Lower lobe of right lung (tissue), 2 donors: Measurements from ENCODE around the gene DUSP23. TPM values are rescaled to one million over a fixed set of nuclear protein-coding genes. Genes with fewer than 3 reads are reported as not detected.

Experiments
- ATAC-seq, 2 donors: fragments of 200-7000 bp; cut with Tn5 transposase; one replicate each; pipeline ENCODE4 v1.9.1; 2020 to 2022; ENCODE audit warnings: mild to moderate bottlenecking in 2 of 2, moderate library complexity in 2 of 2
- DNase-seq: peaks from one replicate; pipeline ENCODE4 v3.0.0-alpha.2; 2020
- H3K27ac ChIP-seq: fragments of 200-600 bp; one replicate; pipeline ENCODE4 v1.8.0; 2022
- H3K27me3 ChIP-seq: fragments of 200-600 bp; one replicate; pipeline ENCODE4 v1.8.0; 2022; ENCODE audit warnings: low read depth
- H3K36me3 ChIP-seq: fragments of 200-600 bp; one replicate; pipeline ENCODE4 v1.8.0; 2022; ENCODE audit warnings: mild to moderate bottlenecking
- H3K4me1 ChIP-seq: fragments of 200-600 bp; one replicate; pipeline ENCODE4 v1.8.0; 2022
- H3K4me3 ChIP-seq: fragments of 200-600 bp; one replicate; pipeline ENCODE4 v1.8.0; 2022; ENCODE audit warnings: mild to moderate bottlenecking
- H3K9me3 ChIP-seq: fragments of 200-600 bp; one replicate; pipeline ENCODE4 v1.8.0; 2022
- intact Hi-C: fragments of 100-400 bp; cut with DNase I; formaldehyde crosslinking; loops from one replicate; pipeline ENCODE4 v1.11.0; 2022
- total RNA-seq: library from RNA; stranded (reverse); fragmentation: NEBNext Ultra II Directional; extraction: Animal tissue kit (Norgen Biotek cat#: 25700); gene quantifications from one replicate; pipeline ENCODE4 v1.2.1, GENCODE V29; 2021
- TF ChIP-seq, protein P1 (sequence below): fragments of 200-600 bp; IDR thresholded peaks from one replicate; pipeline ENCODE4 v1.8.0; 2022; ENCODE audit warnings: antibody characterized with exemption, mild to moderate bottlenecking
- donor health status: DM: no; HTN: yes; CAD: no; lungs with severe emphysema.

The DUSP23 gene
- total RNA-seq, 1 donor from 2014 or later = 55.5 TPM

DNA sequence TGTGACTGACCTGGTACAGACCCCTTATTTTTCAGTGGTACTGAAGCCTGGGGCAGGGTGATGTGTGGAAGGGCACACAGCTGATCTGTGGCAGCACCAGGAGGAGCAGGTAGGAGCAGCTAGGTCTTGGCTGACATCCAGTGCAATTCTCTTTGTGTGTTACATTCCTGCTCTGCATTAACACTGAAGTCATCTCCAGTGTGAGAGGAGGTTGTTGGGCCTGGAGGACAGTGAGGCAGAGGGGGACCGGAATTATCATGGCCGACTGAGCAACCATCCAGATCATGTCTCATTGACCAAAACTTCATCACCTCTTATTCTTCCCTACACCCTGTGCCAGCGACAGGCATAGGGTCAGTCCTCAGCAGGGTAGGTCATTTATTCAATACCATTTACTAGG is 47.4 kb downstream of the DUSP23 start:
- TF ChIP-seq, protein P1, sequence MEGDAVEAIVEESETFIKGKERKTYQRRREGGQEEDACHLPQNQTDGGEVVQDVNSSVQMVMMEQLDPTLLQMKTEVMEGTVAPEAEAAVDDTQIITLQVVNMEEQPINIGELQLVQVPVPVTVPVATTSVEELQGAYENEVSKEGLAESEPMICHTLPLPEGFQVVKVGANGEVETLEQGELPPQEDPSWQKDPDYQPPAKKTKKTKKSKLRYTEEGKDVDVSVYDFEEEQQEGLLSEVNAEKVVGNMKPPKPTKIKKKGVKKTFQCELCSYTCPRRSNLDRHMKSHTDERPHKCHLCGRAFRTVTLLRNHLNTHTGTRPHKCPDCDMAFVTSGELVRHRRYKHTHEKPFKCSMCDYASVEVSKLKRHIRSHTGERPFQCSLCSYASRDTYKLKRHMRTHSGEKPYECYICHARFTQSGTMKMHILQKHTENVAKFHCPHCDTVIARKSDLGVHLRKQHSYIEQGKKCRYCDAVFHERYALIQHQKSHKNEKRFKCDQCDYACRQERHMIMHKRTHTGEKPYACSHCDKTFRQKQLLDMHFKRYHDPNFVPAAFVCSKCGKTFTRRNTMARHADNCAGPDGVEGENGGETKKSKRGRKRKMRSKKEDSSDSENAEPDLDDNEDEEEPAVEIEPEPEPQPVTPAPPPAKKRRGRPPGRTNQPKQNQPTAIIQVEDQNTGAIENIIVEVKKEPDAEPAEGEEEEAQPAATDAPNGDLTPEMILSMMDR = no peak
- H3K4me1 ChIP-seq = peaks cover 59% of the 10 kb centered on the region
- H3K9me3 ChIP-seq = no peaks in the 10 kb centered on the region
- no peaks in the 10 kb centered on the region for H3K27me3 ChIP-seq
- peak overlapping the region; percentile 45 for H3K4me3 ChIP-seq
- ATAC-seq (no peak), DNase-seq (no peak)
- no peak overlapping the region for H3K27ac ChIP-seq
- H3K36me3 ChIP-seq = no peaks in the 10 kb centered on the region
- intact Hi-C loops = no loop called here

DNA sequence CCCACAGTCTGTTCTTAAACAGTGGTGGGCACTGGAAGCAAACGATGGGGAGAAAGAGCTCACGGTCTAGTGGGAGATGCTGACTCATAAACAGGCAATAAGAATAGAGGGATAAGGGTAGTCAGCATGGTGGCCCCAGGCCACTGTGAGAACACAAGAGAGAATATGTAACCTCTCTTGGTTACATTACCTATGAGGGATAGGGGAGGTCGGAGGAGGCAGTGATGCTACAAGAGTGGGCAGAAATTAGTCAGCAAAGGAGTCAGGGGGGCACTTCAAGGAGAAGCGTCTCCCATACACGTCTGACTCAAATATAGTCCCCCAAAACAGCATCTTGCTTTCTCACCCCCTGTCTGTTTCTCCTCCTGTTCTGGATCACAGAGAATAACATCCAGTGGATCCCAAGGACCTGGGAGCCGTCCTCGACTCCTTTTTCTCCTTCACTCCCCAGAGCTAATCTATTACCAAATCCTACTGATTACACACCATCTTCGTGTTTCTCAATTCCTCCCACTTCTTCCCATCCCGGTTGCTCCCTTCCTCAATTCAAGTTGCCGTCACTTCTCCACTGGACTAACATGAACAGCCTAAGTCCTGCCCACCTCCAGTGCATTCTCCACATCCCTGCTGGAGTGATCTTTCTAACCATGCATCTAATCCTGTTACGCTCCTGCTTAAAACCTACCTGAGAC is 48.0 kb downstream of the DUSP23 start:
- TF ChIP-seq, protein P1 = no peak
- peak overlapping the region; percentile 45 for H3K4me3 ChIP-seq
- no peaks in the 10 kb centered on the region for H3K36me3 ChIP-seq
- no peaks in the 10 kb centered on the region for H3K27me3 ChIP-seq
- ATAC-seq (peak in 1 of 2 donors; percentile 31), DNase-seq (no peak)
- intact Hi-C loops = no loop called here
- peaks cover 54% of the 10 kb centered on the region for H3K4me1 ChIP-seq
- no peak overlapping the region for H3K27ac ChIP-seq
- H3K9me3 ChIP-seq = no peaks in the 10 kb centered on the region

DNA sequence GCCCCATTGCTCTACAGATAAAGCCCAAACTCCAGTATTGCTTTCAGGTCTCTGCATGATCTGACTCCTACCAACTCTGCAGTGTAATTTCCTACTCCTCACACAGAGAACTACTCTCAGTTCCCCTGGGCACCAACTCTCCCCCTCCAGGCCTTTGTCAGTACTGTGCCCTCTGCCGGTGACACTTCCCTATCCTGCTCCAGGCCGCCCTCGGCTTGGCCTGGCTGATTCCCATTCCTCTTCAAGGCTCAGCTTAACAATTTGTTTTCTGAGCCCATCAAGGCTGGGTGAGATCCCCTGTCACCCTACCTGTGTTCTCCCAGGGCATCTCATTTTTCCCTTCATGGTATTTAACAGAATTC is 48.5 kb downstream of the DUSP23 start:
- Histone ChIP-seq H3K36me3 (no peaks in the 10 kb centered on the region), H3K27ac (no peak overlapping the region), H3K4me1 (peaks cover 54% of the 10 kb centered on the region), H3K9me3 (no peaks in the 10 kb centered on the region), H3K4me3 (peak overlapping the region; percentile 45), H3K27me3 (no peaks in the 10 kb centered on the region)
- ATAC-seq (peak; percentile 81 to 85), DNase-seq (peak; percentile 72)
- intact Hi-C loops = no loop called here
- TF ChIP-seq, protein P1 = peak; percentile 60

DNA sequence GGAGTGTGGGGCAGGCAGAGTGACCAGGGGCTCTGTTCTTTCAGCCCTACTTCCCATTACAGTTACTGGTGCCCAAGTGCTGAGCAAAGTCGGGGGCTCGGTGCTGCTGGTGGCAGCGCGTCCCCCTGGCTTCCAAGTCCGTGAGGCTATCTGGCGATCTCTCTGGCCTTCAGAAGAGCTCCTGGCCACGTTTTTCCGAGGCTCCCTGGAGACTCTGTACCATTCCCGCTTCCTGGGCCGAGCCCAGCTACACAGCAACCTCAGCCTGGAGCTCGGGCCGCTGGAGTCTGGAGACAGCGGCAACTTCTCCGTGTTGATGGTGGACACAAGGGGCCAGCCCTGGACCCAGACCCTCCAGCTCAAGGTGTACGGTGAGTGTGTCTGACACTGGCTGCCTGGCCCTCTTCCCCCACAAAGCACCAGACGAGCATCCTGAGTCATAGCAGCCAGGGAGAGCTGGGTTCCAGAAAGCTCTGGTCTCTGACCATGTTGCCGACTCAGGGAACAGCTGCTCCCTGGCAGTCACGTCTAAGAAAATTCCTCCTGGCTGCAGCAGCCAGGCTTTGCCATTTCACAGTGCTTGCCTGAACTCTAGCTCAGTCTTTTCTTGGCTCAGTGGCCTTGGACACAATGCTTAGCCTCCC is 49.2 kb downstream of the DUSP23 start:
- Histone ChIP-seq H3K4me3 (peak overlapping the region; percentile 11), H3K27ac (no peak overlapping the region), H3K9me3 (no peaks in the 10 kb centered on the region), H3K4me1 (peaks cover 54% of the 10 kb centered on the region), H3K27me3 (no peaks in the 10 kb centered on the region), H3K36me3 (peaks cover 3% of the 10 kb centered on the region)
- TF ChIP-seq, protein P1 = no peak
- ATAC-seq = no peak
- no peak for DNase-seq
- intact Hi-C loops = no loop called here

DNA sequence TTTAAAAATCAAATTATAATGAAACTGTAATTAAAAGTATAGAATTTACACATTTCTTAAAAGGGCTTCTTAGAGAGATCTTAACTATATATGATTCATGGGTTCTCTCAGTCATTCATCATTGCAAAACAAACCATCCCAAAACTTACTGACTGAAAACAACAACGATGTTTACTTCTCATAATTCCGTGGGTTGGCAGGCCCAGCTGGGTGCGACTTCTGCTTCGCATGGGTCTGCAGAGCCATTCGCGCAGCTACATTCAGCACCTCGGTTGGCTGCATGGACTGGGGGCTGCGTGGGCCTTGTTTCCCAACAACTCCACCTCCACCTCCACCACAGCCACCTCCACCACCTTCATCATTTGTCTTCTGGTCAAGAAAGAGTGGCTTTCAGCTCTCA is 50.0 kb downstream of the DUSP23 start:
- no peak overlapping the region for H3K27ac ChIP-seq
- ATAC-seq (no peak), DNase-seq (no peak)
- H3K36me3 ChIP-seq = peaks cover 11% of the 10 kb centered on the region
- H3K4me1 ChIP-seq = peaks cover 48% of the 10 kb centered on the region
- TF ChIP-seq, protein P1 = no peak
- intact Hi-C loops = no loop called here
- no peak overlapping the region for H3K4me3 ChIP-seq
- H3K9me3 ChIP-seq = no peaks in the 10 kb centered on the region
- H3K27me3 ChIP-seq = no peaks in the 10 kb centered on the region
